ENCODE measurements around the gene CDK5RAP2.

CDK5RAP2 gene

GRCh38 chr9:120360046-120360445 lies 219.9 kb downstream of the CDK5RAP2 start:
- Mint-ChIP-seq H3K9me3 (peaks cover 24% of the 10 kb centered on the region), H3K36me3 (ENCODE audit: low read depth) (peaks cover 19% of the 10 kb centered on the region), H3K4me3 (no peak overlapping the region), H3K27ac (no peak overlapping the region), H3K27me3 (ENCODE audit: low read depth, poor library complexity) (peaks cover 7% of the 10 kb centered on the region), H3K4me1 (peaks cover 29% of the 10 kb centered on the region)
- TF ChIP-seq, protein P1, sequence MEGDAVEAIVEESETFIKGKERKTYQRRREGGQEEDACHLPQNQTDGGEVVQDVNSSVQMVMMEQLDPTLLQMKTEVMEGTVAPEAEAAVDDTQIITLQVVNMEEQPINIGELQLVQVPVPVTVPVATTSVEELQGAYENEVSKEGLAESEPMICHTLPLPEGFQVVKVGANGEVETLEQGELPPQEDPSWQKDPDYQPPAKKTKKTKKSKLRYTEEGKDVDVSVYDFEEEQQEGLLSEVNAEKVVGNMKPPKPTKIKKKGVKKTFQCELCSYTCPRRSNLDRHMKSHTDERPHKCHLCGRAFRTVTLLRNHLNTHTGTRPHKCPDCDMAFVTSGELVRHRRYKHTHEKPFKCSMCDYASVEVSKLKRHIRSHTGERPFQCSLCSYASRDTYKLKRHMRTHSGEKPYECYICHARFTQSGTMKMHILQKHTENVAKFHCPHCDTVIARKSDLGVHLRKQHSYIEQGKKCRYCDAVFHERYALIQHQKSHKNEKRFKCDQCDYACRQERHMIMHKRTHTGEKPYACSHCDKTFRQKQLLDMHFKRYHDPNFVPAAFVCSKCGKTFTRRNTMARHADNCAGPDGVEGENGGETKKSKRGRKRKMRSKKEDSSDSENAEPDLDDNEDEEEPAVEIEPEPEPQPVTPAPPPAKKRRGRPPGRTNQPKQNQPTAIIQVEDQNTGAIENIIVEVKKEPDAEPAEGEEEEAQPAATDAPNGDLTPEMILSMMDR (IDR thresholded peaks at IDR 0.05) = no peak
- no peak for DNase-seq

GRCh38 chr9:120358877-120359276 lies 221.1 kb downstream of the CDK5RAP2 start:
- no peak for DNase-seq
- Mint-ChIP-seq H3K4me3 (no peak overlapping the region), H3K9me3 (peaks cover 17% of the 10 kb centered on the region), H3K4me1 (peaks cover 28% of the 10 kb centered on the region), H3K27me3 (ENCODE audit: low read depth, poor library complexity) (peaks cover 7% of the 10 kb centered on the region), H3K36me3 (ENCODE audit: low read depth) (peaks cover 16% of the 10 kb centered on the region), H3K27ac (no peak overlapping the region)
- TF ChIP-seq, protein P1 (IDR thresholded peaks at IDR 0.05) = no peak

DNA sequence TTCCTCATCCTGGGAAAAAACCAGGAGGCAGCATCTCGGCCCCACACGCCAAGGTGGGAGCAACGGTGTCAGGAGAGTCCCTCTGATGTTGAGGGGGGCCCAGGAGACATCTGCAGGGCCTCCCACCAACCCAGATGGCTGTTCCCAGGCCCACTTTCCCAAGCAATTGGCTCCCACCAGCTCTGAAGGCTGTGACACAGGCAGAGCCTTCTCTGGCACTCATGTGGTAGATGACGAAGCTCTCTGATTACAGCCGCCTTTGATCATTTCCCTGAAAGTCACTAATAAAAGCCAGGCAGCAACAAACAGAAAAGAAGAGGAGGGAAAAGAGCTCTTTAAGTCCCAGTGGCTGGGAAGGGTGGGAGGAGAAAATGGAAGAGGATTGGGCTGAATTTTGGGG lies 226.5 kb downstream of the CDK5RAP2 start:
- Mint-ChIP-seq H3K4me3 (no peak overlapping the region), H3K36me3 (ENCODE audit: low read depth) (peaks cover 13% of the 10 kb centered on the region), H3K4me1 (peaks cover 54% of the 10 kb centered on the region), H3K9me3 (peaks cover 14% of the 10 kb centered on the region), H3K27me3 (ENCODE audit: low read depth, poor library complexity) (peaks cover 7% of the 10 kb centered on the region), H3K27ac (peak overlapping the region; percentile 50)
- no peak for DNase-seq
- TF ChIP-seq, protein P1 (IDR thresholded peaks at IDR 0.05) = no peak

DNA sequence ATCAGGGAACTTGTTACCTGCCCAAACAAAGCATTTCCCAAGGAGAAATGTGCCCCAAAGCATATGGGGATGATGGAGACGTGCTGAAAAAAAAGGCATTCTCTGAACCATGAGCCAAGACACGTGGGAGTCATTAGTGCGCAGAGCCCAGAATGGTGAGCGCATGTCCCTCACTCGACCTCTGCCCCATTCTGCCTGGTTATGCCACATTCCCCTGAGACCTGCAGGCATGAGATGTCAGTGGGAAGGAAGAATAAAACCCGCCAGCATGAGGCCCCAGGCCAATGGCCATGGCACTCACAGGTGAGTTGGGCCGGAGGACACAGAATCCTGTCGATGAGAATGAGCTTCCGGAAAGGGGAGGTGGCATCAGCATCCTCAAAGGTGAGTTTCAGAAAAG lies 228.9 kb downstream of the CDK5RAP2 start:
- Mint-ChIP-seq H3K36me3 (ENCODE audit: low read depth) (peaks cover 9% of the 10 kb centered on the region), H3K27me3 (ENCODE audit: low read depth, poor library complexity) (peaks cover 7% of the 10 kb centered on the region), H3K9me3 (peaks cover 11% of the 10 kb centered on the region), H3K4me3 (no peak overlapping the region), H3K4me1 (peaks cover 50% of the 10 kb centered on the region), H3K27ac (peak overlapping the region; percentile 40)
- no peak for DNase-seq
- TF ChIP-seq, protein P1 (IDR thresholded peaks at IDR 0.05) = no peak

- Mint-ChIP-seq H3K36me3 (ENCODE audit: low read depth) (peaks cover 4% of the 10 kb centered on the region), H3K9me3 (peaks cover 7% of the 10 kb centered on the region), H3K27me3 (ENCODE audit: low read depth, poor library complexity) (peaks cover 5% of the 10 kb centered on the region), H3K4me1 (peaks cover 49% of the 10 kb centered on the region), H3K27ac (no peak overlapping the region), H3K4me3 (no peak overlapping the region)
- DNase-seq = no peak
- TF ChIP-seq, protein P1 (IDR thresholded peaks at IDR 0.05) = no peak
Observed at GRCh38 chr9:120350596-120350995, 229.4 kb downstream of the CDK5RAP2 start.

DNA sequence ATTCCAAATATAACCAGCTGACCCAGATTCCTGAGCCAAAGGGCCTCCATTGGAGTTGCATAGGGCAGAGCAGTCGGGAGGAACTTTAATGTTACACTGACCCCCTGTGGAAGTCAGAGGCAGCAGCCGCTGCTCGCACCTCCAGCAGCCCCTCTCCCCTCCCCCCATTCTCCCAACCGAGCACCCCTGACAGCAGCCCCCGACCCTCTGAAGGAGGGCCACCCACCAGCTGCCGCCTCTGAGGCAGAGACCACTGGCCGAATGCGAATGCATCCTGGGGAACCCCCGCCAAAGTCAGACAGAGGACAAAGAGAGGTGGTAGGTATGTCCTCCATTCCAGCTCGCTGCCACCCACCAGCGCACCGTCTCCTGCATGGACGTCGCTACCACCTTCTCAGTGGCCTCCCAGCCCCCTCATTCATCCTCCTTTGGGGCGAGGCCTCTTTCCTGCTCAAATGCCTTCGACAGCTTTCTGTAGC lies 231.0 kb downstream of the CDK5RAP2 start:
- TF ChIP-seq, protein P1 (IDR thresholded peaks at IDR 0.05) = peak; percentile 76
- DNase-seq = peak; percentile 69
- peak overlapping the region; percentile 53 for H3K4me3 Mint-ChIP-seq
- H3K27ac Mint-ChIP-seq = peak overlapping the region; percentile 29
- H3K27me3 Mint-ChIP-seq (ENCODE audit: low read depth, poor library complexity) = no peaks in the 10 kb centered on the region
- no peaks in the 10 kb centered on the region for H3K36me3 Mint-ChIP-seq (ENCODE audit: low read depth)
- peaks cover 3% of the 10 kb centered on the region for H3K9me3 Mint-ChIP-seq
- H3K4me1 Mint-ChIP-seq = peaks cover 44% of the 10 kb centered on the region
